H1 (cell line): ENCODE results near the gene TROAP. TPM values are rescaled to one million over a fixed set of nuclear protein-coding genes. Genes with fewer than 3 reads are reported as not detected.

Experiments used
- CTCF ChIA-PET: fragments of 300-600 bp; sonication (Branson Sonifier 250); formaldehyde crosslinking; loops from one replicate; lab custom pipeline; 2021; ENCODE audit not compliant: partially characterized antibody; lab: Charles Lee
- POLR2A ChIA-PET: fragments of 300-600 bp; sonication (Branson Sonifier 250); formaldehyde crosslinking; loops from one replicate; lab custom pipeline; 2021; ENCODE audit warnings: inconsistent platforms; ENCODE audit not compliant: partially characterized antibody; lab: Charles Lee
- DNase-seq, 2 experiments: peaks; one replicate each; pipeline versions ENCODE4 v3.0.0 to v3.0.0-alpha.2; 2010 to 2022; ENCODE audit warnings: low spot score in 2 of 2, low read depth in 1 of 2, mixed read lengths in 1 of 2
- FAIRE-seq: peaks from 2 replicates; lab custom pipeline; 2011; peaks lifted over from hg19 to GRCh38; lab: Jason Lieb, UNC
- H2AFZ ChIP-seq: 2 replicates; pipeline ENCODE4 v1.8.1; 2012; ENCODE audit warnings: low read length, inconsistent platforms
- H2AK5ac ChIP-seq: 2 replicates; pipeline ENCODE4 v1.6.1; 2013; ENCODE audit warnings: low read depth, low read length
- H2BK120ac ChIP-seq: replicated peaks from 2 replicates; pipeline ENCODE3; 2013; ENCODE audit warnings: low read depth, low read length, inconsistent platforms
- H2BK12ac ChIP-seq: 2 replicates; pipeline ENCODE4 v1.6.1; 2013; ENCODE audit warnings: low read depth, low read length
- H2BK15ac ChIP-seq: 2 replicates; pipeline ENCODE4 v1.6.1; 2013; ENCODE audit warnings: low read length
- H2BK20ac ChIP-seq: 2 replicates; pipeline ENCODE4 v1.6.1; 2013; ENCODE audit warnings: low read length
- H2BK5ac ChIP-seq: 2 replicates; pipeline ENCODE4 v1.6.1; 2013; ENCODE audit warnings: low read depth, low read length
- H3K14ac ChIP-seq: 2 replicates; pipeline ENCODE4 v1.6.1; 2013; ENCODE audit warnings: inconsistent platforms; ENCODE audit not compliant: insufficient read length
- H3K18ac ChIP-seq: 2 replicates; pipeline ENCODE4 v1.6.1; 2013; ENCODE audit warnings: low read length; ENCODE audit errors: extremely low read depth
- H3K23ac ChIP-seq: 2 replicates; pipeline ENCODE4 v1.6.1; 2013; ENCODE audit warnings: inconsistent platforms; ENCODE audit not compliant: insufficient read length
- H3K23me2 ChIP-seq: 2 replicates; pipeline ENCODE4 v1.6.1; 2013; ENCODE audit warnings: low read depth, low read length
- H3K27ac ChIP-seq: 2 replicates; pipeline ENCODE4 v1.6.1; 2011; ENCODE audit warnings: low read depth, low read length, inconsistent platforms
- H3K27me3 ChIP-seq, 4 experiments: replicated peaks in 1 of 4; 1 replicate in 1 of 4; 2 replicates in 3 of 4; pipeline versions ENCODE4 v1.6.1 to v1.8.1; 2011 to 2013; ENCODE audit warnings: low read length in 3 of 4, mild to moderate bottlenecking in 3 of 4, inconsistent platforms in 2 of 4, mixed read lengths in 2 of 4, moderate library complexity in 1 of 4; ENCODE audit not compliant: control insufficient read depth in 3 of 4, insufficient read depth in 3 of 4; ENCODE audit errors: extremely low read depth in 1 of 4
- H3K36me3 ChIP-seq, 4 experiments: 2 replicates each; pipeline versions ENCODE4 v1.6.1 to v1.8.1; 2011 to 2013; ENCODE audit warnings: mild to moderate bottlenecking in 4 of 4, low read length in 3 of 4, moderate library complexity in 2 of 4, control low read depth in 1 of 4, inconsistent platforms in 1 of 4; ENCODE audit not compliant: insufficient read depth in 4 of 4, control insufficient read depth in 2 of 4
- H3K4ac ChIP-seq: replicated peaks from 2 replicates; pipeline ENCODE3; 2013; ENCODE audit warnings: low read length, low read depth, mixed read lengths, inconsistent platforms; ENCODE audit not compliant: insufficient read length
- H3K4me1 ChIP-seq, 4 experiments: replicated peaks in 1 of 4; 1 replicate in 1 of 4; 2 replicates in 3 of 4; pipeline versions ENCODE4 v1.6.1 to v1.8.1; 2011 to 2013; ENCODE audit warnings: low read length in 3 of 4, inconsistent platforms in 2 of 4, mixed read lengths in 1 of 4; ENCODE audit not compliant: insufficient read depth in 4 of 4, control insufficient read depth in 3 of 4
- H3K4me2 ChIP-seq, 2 experiments: 2 replicates each; pipeline versions ENCODE4 v1.6.1 to v1.8.1; 2011 to 2013; ENCODE audit warnings: low read depth in 2 of 2, low read length in 2 of 2, control low read depth in 1 of 2, inconsistent platforms in 1 of 2, mild to moderate bottlenecking in 1 of 2; ENCODE audit not compliant: insufficient read depth in 1 of 2
- H3K4me3 ChIP-seq, 4 experiments: fragments of 200-600, 300-600 bp in 1 of 4; sonication (generic), shearing (Covaris generic), sonication (Bioruptor Twin) in 1 of 4; 2 replicates each; pipeline versions ENCODE4 v1.5.1 to v1.8.1; 2011 to 2016; ENCODE audit warnings: low read length in 4 of 4, low read depth in 3 of 4, control low read depth in 2 of 4, inconsistent platforms in 2 of 4, mild to moderate bottlenecking in 2 of 4, mixed read lengths in 1 of 4, moderate library complexity in 1 of 4; ENCODE audit not compliant: insufficient read depth in 2 of 4; ENCODE audit errors: extremely low read depth in 1 of 4
- H3K56ac ChIP-seq: replicated peaks from 2 replicates; pipeline ENCODE3; 2013; ENCODE audit warnings: low read depth, mild to moderate bottlenecking, mixed read lengths, low read length, inconsistent platforms; ENCODE audit not compliant: insufficient read length
- H3K79me1 ChIP-seq: 2 replicates; pipeline ENCODE4 v1.6.1; 2013; ENCODE audit warnings: low read depth, low read length, control low read depth
- H3K79me2 ChIP-seq, 2 experiments: 2 replicates each; pipeline versions ENCODE4 v1.6.1 to v1.8.1; 2012 to 2013; ENCODE audit warnings: low read length in 2 of 2, mild to moderate bottlenecking in 2 of 2, inconsistent platforms in 1 of 2; ENCODE audit not compliant: insufficient read depth in 2 of 2, control insufficient read depth in 1 of 2
- H3K9ac ChIP-seq, 4 experiments: replicated peaks in 1 of 4; 1 replicate in 1 of 4; 2 replicates in 3 of 4; pipeline versions ENCODE4 v1.6.1 to v1.8.1; 2011 to 2013; ENCODE audit warnings: low read depth in 3 of 4, low read length in 3 of 4, control low read depth in 2 of 4, mild to moderate bottlenecking in 2 of 4, moderate library complexity in 2 of 4, inconsistent platforms in 1 of 4; ENCODE audit errors: extremely low read depth in 1 of 4
- H3K9me3 ChIP-seq, 2 experiments: 2 replicates each; pipeline versions ENCODE4 v1.6.1 to v1.8.1; 2012 to 2013; ENCODE audit warnings: mild to moderate bottlenecking in 2 of 2, moderate library complexity in 2 of 2, control low read depth in 1 of 2, inconsistent platforms in 1 of 2, low read depth in 1 of 2, low read length in 1 of 2, mixed read lengths in 1 of 2; ENCODE audit not compliant: insufficient read depth in 2 of 2
- H4K20me1 ChIP-seq, 2 experiments: replicated peaks in 1 of 2; 2 replicates each; pipeline versions ENCODE3 to v1.8.1; 2011 to 2013; ENCODE audit warnings: inconsistent platforms in 2 of 2, low read length in 2 of 2, mild to moderate bottlenecking in 1 of 2; ENCODE audit not compliant: insufficient read depth in 2 of 2, control insufficient read depth in 1 of 2
- H4K5ac ChIP-seq: 2 replicates; pipeline ENCODE4 v1.6.1; 2013; ENCODE audit warnings: low read length, low read depth, mixed read lengths, inconsistent platforms; ENCODE audit not compliant: insufficient read length
- H4K8ac ChIP-seq: 2 replicates; pipeline ENCODE4 v1.8.0; 2013; ENCODE audit warnings: mild to moderate bottlenecking, moderate library complexity, low read length, inconsistent platforms; ENCODE audit not compliant: insufficient read depth; ENCODE audit errors: extremely low read depth
- H4K91ac ChIP-seq: replicated peaks from 2 replicates; pipeline ENCODE3; 2013; ENCODE audit warnings: low read length, mixed read lengths, inconsistent platforms; ENCODE audit not compliant: insufficient read length
- CREB1 ChIP-seq: IDR thresholded peaks from 2 replicates; pipeline ENCODE4 v1.6.1; 2012; ENCODE audit warnings: inconsistent platforms
- CTCF ChIP-seq, 3 experiments: IDR thresholded peaks; 1 replicate in 2 of 3; 2 replicates in 1 of 3; pipeline versions ENCODE4 v1.5.1 to v1.6.1; 2011; ENCODE audit warnings: low read length in 3 of 3, mild to moderate bottlenecking in 3 of 3, inconsistent platforms in 2 of 3, low read depth in 1 of 3, moderate library complexity in 1 of 3; ENCODE audit not compliant: insufficient read depth in 1 of 3; ENCODE audit errors: control extremely low read depth in 1 of 3
- EGR1 ChIP-seq: IDR thresholded peaks from 2 replicates; pipeline ENCODE4 v1.6.1; 2011; ENCODE audit warnings: low read depth, low read length, borderline replicate concordance
- HDAC6 ChIP-seq: IDR thresholded peaks from one replicate; pipeline ENCODE4 v1.7.1; 2012; ENCODE audit warnings: low read depth, mild to moderate bottlenecking, inconsistent platforms, low read length, moderate library complexity
- MAFK ChIP-seq: IDR thresholded peaks from 2 replicates; pipeline ENCODE4 v1.6.1; 2012; ENCODE audit warnings: low read depth, mild to moderate bottlenecking, improper control_type of control experiment, low read length
- POU5F1 ChIP-seq: IDR thresholded peaks from 2 replicates; pipeline ENCODE4 v1.6.1; 2011; ENCODE audit warnings: low read depth, mild to moderate bottlenecking, low read length, moderate library complexity
- RFX5 ChIP-seq: IDR thresholded peaks from 2 replicates; pipeline ENCODE4 v1.6.1; 2011; ENCODE audit warnings: low read depth, low read length, improper control_type of control experiment, borderline replicate concordance
- SIX5 ChIP-seq: IDR thresholded peaks from 2 replicates; pipeline ENCODE4 v1.6.1; 2011; ENCODE audit warnings: mild to moderate bottlenecking, low read depth, low read length
- SP1 ChIP-seq: IDR thresholded peaks from 2 replicates; pipeline ENCODE4 v1.6.1; 2011; ENCODE audit warnings: low read depth, low read length
- WGBS, 2 experiments: shearing (Covaris generic) in 1 of 2; methylation state at CpG; one replicate each; pipeline versions ENCODE4 v1.1.6 to v1.1.7; 2013 to 2015; ENCODE audit warnings: low lambda C conversion rate in 2 of 2, mixed read lengths in 2 of 2, inconsistent platforms in 1 of 2, low coverage in 1 of 2, missing lambda C conversion rate in 1 of 2; ENCODE audit not compliant: insufficient replicate concordance in 2 of 2, insufficient coverage in 1 of 2, insufficient read length in 1 of 2; ENCODE audit errors: extremely low coverage in 1 of 2, missing lambda C conversion rate in 1 of 2; 5-methylcytosine and 5-hydroxymethylcytosine counted together
- polyA plus RNA-seq, 7 experiments: library from polyadenylated mRNA; depleted of rRNA in 3 of 7; stranded (reverse) in 5 of 7; unstranded in 2 of 7; fragments of >200 nt in 5 of 7; fragments of 200-250 nt in 2 of 7; gene quantifications; 1 replicate in 5 of 7; 2 replicates in 1 of 7; 4 replicates in 1 of 7; pipeline versions ENCODE4 v1.2.1 to v1.2.3, GENCODE V29; 2011 to 2013; ENCODE audit warnings: missing spikeins in 2 of 7, mixed read lengths in 2 of 7
- total RNA-seq: library from RNA; stranded (reverse); fragmentation: NEBNext Ultra II Directional; extraction: Animal tissue kit (Norgen Biotek cat#: 25700); gene quantifications from 2 replicates; pipeline ENCODE4 v1.2.1, GENCODE V29; 2021

TROAP gene
- total and polyA plus RNA-seq, 2 of the 8 experiments (the other 6 are each of a cell fraction or from before 2014, with no cell fraction given): 36.7 to 52.0 TPM

DNA sequence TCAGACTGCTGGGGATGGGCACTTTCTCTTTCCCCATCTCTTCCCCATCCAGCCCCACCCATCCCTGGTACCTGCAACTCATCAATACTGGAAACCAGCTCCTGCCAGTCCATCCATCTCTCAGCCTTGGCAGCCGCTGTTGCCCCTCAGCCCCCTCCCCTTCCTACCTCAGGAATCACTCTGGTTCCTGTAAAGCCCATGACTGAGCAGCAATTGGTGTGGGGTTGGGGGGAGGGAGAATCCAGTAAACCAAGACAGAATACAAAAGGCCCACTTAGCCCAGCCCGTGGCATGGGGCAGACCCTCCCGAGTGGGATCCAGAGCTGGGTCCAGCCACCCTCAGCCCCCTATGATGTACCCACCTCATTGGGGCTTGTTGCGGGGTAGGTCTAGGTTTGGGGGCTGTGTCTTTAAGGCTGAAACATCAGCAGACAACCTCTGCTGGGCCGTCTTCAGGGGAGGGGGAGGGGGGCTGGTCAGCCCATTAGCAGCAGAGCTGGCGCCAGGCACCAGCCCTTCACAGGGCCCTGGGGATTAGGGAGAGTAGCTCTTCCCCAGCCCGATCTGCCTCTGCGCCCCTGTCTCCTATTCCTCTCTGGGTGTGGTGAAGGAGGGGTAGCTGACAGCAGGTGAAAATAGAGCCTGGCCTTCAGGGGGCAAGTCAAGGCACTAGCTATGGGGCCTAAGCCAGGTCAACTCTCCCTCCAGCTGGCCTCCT, 28.8 kb upstream of the TROAP start:
- no peak overlapping the region for H2AFZ ChIP-seq
- DNase-seq (no peak), FAIRE-seq (no peak)
- no peaks in the 10 kb centered on the region for H3K36me3 ChIP-seq
- peaks cover 2 to 20% of the 10 kb centered on the region in 2 experiments for H4K20me1 ChIP-seq
- H3K4ac ChIP-seq: no peak overlapping the region
- H2BK5ac ChIP-seq: no peak overlapping the region
- peaks cover 11% of the 10 kb centered on the region; the same call in 1 of the 2 replicates for H3K23me2 ChIP-seq
- H3K23ac ChIP-seq: no peak overlapping the region
- 54% methylated on average over 7 of the region's 8 CpGs; no CpG with 5 or more reads in 1 of the 2 experiments for WGBS, 2 experiments
- no peaks in the 10 kb centered on the region for H3K79me2 ChIP-seq
- H3K4me2 ChIP-seq: peak overlapping the region in 1 of 2 experiments; percentile 62; a peak in 2 of 4 replicates
- CTCF ChIA-PET: interaction anchor here (0.6 to 14.4 kb wide), 26 partner anchors 11 to 530 kb away, joined by 3 to 276 read pairs (median 4); partner anchors contain the start of genes C1QL4, DNAJC22, KCNH3 and TROAP
- peaks cover 0 to 36% (median 17%) of the 10 kb centered on the region in 4 experiments; a peak in 6 of 7 replicates for H3K4me1 ChIP-seq
- no peak overlapping the region for H3K4me3 ChIP-seq
- no peak overlapping the region for H2AK5ac ChIP-seq
- H4K8ac ChIP-seq: no peak overlapping the region
- no peaks in the 10 kb centered on the region for H3K9me3 ChIP-seq
- H3K14ac ChIP-seq: no peak overlapping the region
- no peak overlapping the region for H2BK120ac ChIP-seq
- no peak overlapping the region for H3K27ac ChIP-seq
- 0 out of 2 replicates have a peak overlapping the region, but pooled peaks have one; percentile 12 for H2BK12ac ChIP-seq
- H3K79me1 ChIP-seq: no peaks in the 10 kb centered on the region
- no peak overlapping the region for H3K56ac ChIP-seq
- TF ChIP-seq MAFK (no peak), SP1 (no peak), CREB1 (no peak), SIX5 (no peak), POU5F1 (no peak), HDAC6 (no peak), EGR1 (no peak), RFX5 (no peak), CTCF (IDR thresholded peaks at IDR 0.05; ENCODE audit: control extremely low read depth in 1 of 3, insufficient read depth in 1 of 3, low read depth in 1 of 3, low read length in 3 of 3) (no peak)
- POLR2A ChIA-PET: interaction anchor here (1.0 to 5.0 kb wide), 14 partner anchors 9 to 205 kb away, joined by 3 to 48 read pairs (median 6); partner anchors contain the start of genes C1QL4, DNAJC22, TROAP and TUBA1B
- H3K18ac ChIP-seq: no peak overlapping the region; the same call in 1 of the 2 replicates
- H4K5ac ChIP-seq: no peak overlapping the region
- H4K91ac ChIP-seq: no peak overlapping the region
- H3K9ac ChIP-seq: no peak overlapping the region
- H3K27me3 ChIP-seq: peaks cover 50 to 72% (median 68%) of the 10 kb centered on the region in 4 experiments
- no peak overlapping the region for H2BK20ac ChIP-seq
- peak overlapping the region; percentile 72; the same call in 1 of the 2 replicates for H2BK15ac ChIP-seq
